ENCODE data around the gene PLCB2.

Gene PLCB2

GRCh38 chr15:40272485-40273056 is 35.2 kb downstream of the PLCB2 start:
- no peak for DNase-seq

- no peak for DNase-seq
Observed at GRCh38 chr15:40271685-40272484, 35.9 kb downstream of the PLCB2 start.

DNA sequence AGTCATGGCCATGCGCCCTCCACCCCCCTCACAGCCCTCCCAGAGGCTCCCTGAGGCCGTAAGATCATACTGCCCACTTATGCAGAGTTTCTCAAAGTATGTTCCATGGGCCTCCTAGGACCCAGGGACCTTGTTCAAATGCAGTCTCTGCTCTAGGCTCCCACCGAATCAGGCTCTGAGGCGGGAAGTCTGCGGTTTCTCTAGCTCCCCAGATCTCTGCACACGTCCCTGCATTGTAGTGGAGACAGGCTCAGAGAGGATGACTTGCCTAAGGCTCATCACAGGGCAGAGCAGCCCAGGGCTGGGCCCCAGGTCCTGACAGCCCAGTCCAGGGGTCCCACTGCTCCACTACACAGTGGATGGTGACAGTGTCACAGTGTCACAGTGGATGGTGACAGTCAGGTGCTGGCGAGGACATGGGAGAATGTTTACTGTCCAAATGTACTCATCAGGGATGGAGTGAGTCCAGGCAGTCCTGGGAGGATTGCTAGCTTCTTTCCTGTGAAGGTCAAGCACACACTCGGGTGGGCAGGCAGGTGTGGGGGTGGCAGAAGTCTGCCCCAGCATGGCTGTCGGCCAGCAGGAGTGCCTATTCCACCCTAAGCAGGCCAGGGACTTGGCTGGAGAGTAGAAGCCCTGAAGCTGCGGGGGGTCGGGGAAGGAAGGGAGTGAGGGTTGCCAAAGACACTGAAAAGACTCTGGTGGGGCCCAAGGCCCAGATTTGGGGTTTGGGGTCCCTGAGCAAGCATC is 37.3 kb downstream of the PLCB2 start:
- DNase-seq = no peak

- DNase-seq = no peak
Observed at GRCh38 chr15:40269604-40270003, 38.1 kb downstream of the PLCB2 start.

GRCh38 chr15:40267670-40268069 is 40.1 kb downstream of the PLCB2 start:
- DNase-seq = no peak

GRCh38 chr15:40266828-40267304 is 40.9 kb downstream of the PLCB2 start:
- DNase-seq = peak in 1 of 56 donors; percentile 6

GRCh38 chr15:40265875-40266274 is 41.9 kb downstream of the PLCB2 start:
- DNase-seq = no peak

- no peak for DNase-seq
Observed at GRCh38 chr15:40265355-40265754, 42.4 kb downstream of the PLCB2 start.

DNA sequence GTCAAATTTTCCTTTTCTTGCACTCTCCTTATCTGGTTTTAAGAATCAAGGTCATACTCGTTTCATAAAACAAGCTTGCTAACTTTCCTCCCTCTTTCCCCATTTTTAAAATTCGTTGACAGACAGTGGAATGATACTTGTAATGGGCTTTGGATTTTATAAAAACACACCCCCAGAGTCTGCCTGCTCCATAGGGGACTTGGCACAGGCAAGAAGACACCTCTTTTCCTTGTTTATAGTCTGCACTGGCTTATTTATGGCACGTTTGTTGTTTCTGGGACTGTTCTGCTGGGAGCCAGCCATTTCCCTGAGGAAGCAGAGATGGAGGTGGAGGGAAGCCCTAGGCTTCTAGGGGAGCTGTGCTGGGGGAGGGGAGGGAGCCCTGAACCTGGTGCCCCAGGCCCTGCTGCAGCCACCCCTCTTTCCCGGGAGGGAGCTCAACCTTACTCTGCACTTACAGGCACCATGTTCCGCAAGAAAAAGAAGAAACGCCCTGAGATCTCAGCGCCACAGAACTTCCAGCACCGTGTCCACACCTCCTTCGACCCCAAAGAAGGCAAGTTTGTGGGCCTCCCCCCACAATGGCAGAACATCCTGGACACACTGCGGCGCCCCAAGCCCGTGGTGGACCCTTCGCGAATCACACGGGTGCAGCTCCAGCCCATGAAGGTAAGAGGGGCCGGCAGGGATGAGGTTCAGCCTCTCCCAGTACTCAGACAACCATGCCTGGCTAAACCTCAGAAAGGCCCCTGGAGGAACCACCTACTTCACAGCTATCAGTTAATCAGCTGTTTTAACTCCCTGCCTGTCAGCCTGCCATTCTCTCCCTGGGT is 43.2 kb downstream of the PLCB2 start:
- DNase-seq = no peak

DNA sequence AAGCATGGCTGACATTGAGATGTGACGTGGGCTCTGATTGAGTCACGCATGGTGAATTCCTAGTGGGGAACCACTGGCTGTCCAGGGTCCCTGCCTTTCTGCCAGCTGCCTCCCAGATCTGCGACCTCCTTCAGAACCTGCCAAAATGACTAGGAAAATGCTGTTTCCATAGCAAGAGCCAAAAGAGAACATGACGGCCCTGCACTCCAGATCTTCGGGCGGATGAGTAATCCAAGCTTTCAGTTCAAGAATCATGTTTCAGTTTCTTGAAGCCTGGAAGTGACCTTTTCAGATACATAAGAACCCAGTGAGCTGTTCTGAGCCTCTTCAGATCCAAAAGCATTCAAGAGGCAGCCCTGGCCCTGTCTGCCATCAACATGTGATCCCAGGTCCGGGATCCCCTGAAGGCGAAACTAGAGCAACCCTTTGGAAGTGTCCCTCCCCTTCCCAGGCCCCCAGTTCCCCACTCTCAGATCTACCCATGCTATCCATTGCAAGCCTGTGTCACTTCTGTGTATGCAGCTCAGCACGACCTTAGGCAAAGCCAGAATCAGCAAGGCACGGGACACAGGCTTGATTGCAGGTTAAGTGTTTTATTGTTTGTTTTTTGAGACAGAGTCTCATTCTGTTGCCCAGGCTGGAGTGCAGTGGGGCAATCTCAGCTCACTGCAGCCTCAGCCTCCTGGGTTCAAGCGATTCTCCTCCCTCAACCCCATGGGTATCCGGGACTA is 44.5 kb downstream of the PLCB2 start:
- no peak for DNase-seq

DNA sequence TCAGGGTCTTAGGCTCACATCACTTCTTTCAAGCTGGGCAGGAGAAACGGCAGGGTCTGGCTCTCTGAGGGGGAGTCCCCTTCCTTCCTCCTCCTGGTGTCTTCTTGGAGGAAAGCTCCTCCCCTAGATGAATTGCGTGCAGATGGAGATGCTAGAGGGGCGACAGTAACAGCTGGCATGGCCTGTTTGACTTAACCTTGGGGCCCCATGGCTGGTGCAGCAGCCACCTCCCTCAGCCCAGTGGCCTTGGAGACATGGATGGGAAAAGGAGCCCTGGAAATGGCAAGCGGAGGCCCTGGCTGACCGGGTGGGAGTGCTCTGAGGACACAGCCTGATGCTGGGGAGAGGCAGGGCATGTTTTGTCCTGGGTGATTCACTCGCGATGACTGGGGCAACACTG is 48.7 kb downstream of the PLCB2 start:
- DNase-seq = no peak

GRCh38 chr15:40258544-40258943 is 49.2 kb downstream of the PLCB2 start:
- no peak for DNase-seq

DNA sequence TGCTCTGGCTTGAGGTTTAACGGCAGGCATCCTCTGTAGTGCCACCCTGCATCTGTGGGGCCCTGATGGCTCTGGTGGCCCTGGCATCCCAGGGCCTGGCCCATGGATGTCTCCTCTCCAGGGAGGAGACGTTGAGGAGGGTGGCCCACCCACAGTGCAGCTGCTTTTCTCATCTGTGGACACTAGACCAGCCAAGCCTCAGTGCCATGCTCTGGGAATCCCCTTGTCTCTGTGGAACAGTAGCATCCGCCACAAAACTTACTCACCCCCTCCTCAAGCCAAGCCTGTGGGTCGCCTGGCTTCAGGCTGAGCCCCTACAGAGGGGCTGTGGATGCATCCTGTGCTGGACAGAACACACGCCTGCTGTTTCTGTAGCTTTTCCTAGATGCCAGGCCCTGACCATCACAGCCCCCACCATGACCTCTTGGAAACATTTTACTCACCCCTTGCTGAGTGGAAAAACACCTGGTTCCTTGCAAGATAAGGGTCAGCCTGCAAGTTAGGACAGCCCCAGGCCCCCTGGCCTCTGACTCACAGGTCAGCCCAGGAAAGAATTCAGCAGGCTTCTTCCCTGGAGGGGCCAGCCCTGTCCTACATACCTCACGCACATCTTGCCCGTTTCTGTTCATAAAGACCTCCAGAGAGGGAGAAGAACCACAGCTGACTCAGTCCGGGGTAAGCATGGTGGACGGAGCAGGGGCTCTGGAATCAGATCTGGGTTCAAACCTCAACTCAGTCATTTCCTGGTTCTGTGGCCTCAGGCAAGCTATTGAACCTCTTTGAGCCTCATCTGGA is 49.9 kb downstream of the PLCB2 start:
- DNase-seq = no peak

- DNase-seq = no peak
Observed at GRCh38 chr15:40256638-40257235, 51.0 kb downstream of the PLCB2 start.

GRCh38 chr15:40255033-40255432 is 52.7 kb downstream of the PLCB2 start:
- no peak for DNase-seq

GRCh38 chr15:40254452-40254851 is 53.3 kb downstream of the PLCB2 start:
- DNase-seq = no peak

- no peak for DNase-seq
Observed at GRCh38 chr15:40253167-40253790, 54.5 kb downstream of the PLCB2 start.

DNA sequence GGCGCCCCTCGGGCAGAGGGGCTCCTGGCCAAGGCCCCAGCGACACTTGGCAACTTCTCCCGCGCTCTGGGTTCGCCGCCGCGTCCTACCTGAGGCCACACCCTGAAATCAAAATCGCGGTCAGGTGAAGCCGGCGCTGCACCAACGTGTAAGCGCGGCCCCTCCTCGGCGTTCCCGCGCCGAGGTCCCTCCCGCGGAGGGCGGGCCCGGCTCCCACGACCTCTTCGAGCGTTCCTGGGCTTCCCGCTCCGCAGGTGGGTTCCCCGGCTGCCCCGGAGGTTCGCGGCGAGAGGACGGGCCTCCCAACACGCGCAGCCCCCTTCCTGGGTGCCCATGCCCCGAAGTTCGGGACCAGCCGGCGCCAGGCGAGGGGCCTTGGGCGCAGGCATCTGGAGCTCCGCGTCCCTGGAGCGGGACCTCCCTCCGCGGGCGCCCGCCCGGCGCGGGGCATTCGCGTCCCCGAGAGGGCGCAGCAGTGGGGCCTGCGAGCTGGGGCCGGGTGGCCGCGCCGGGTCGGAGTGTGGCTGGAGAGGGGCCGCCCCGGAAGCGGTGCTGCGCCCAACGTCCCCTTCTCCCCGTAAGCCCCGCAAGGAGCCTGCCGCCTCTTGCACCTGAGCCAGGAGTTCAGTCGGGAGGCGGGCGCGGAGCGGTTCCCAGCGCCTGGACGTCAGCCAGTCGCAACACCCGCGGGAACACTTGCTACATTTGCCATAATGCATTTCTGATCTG is 55.1 kb downstream of the PLCB2 start:
- DNase-seq = peak in 1 of 56 donors; percentile 19

Data from amygdala (tissue), 56 donors.